Right ventricle myocardium superior (tissue), 1 donor: ENCODE data around the gene CACNB4. TPM values are rescaled to one million over a fixed set of nuclear protein-coding genes. Genes with fewer than 3 reads are reported as not detected.
"Not testable (repeated sequence)": the region's sequence is repeated elsewhere in the genome, so short reads cannot be mapped to it uniquely, and the experiment has no call there.

Experiments used
- ATAC-seq: fragments of 200-7000 bp; cut with Tn5 transposase; one replicate; pipeline ENCODE4 v1.9.1; 2020; ENCODE audit warnings: mild to moderate bottlenecking; ENCODE audit not compliant: poor library complexity
- DNase-seq: peaks from one replicate; pipeline ENCODE4 v3.0.0-alpha.2; 2020
- intact Hi-C: fragments of 100-400 bp; cut with DNase I; formaldehyde crosslinking; loops from one replicate; pipeline ENCODE4 v1.11.2; 2022
- long read RNA-seq: library from polyadenylated mRNA; unstranded; transcript quantifications from one replicate; pipeline ENCODE4 v2.0.0, GENCODE V29; 2021
- total RNA-seq: library from RNA; stranded (reverse); fragmentation: NEBNext Ultra II Directional; extraction: Animal tissue kit (Norgen Biotek cat#: 25700); gene quantifications from one replicate; pipeline ENCODE4 v1.2.1, GENCODE V29; 2021
- donor health status: DM: no; HTN: yes; CAD: no; lungs with severe emphysema.

The CACNB4 gene
- 0.46 TPM for total RNA-seq
- long read RNA-seq: 0 reads

DNA sequence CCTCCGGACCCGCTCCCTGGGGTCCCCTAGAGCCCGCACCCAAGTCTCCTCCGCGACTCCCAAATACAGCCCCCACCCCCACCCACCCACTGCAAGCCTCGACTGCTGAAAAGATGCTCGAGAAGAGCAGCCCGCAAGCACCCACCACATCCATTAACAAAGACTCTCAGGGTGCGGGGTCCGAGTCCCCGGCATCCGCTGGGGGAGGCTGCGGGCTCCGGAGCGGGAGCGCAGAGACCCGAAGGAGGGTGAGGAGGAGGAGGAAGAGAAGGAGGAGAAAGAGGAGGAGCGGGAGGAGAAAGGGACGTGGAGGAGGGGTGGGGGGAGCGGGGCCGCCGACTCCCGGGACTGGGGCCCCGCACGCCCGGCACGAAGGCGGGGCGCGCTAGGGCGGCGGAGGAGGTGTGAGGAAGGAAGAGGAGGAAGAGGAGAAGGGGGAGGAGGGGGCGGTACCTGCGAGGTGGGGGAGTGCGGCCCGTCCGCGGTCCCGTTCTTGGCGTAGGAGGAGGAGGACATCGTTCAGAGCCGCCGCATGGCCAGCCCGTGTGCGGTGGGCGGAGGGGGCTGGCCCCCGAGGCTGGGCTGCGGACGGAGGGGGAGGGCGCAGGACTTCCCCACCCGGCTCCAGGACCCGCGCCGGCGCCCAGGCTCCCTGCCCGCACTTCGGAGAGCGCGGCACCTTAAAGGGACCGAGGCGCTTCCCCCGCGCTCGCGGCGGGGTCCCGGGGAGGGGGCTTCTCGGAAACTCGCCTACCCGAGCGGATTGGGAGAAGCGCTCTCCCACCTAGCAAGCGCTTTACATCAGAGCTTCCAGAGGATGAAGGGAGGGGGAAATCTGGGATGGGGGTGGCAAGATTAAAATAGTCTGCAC is at the start of gene CACNB4:
TSS of gene CACNB4 (minus strand) at position 549 of the 871 bp plus-strand sequence.
- intact Hi-C loops: no loop called here
- DNase-seq (peak; percentile 47), ATAC-seq (peak; percentile 62)

DNA sequence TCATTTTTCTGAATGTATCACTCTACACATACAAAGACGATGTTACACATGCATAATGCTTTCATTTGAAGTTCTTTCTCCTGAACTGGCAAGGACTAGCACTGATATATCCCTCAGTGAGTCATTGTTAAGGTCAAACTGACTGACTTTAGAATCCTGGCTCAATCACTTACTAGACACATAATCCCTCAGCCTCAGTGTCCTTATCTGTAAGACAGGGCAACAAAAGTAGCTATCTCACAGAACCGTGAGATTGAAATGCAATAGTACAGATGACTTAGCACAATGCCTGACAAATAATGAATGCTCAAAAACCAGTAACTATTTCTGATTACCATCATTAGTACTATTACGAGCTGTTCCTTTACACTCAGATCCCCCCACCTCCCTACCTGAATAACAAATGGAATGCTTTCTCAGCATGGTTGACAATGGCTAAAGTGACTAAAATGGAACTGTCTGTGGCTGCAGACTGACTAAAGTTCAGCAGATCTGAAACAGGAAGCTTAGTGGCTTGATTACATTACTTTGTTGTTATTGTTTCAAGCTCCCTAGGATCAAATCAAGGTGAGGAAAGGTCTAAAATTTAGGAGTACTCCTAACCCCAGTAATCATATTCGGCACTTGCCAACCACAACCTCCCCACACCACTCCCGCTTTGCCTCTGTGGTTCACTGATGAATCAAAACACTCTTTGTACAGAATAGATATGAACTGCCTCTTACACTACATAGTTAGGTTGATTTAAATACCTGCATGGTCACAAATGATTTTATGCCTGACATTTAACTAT is 35.8 kb upstream of the CACNB4 start:
- intact Hi-C loops: no loop called here
- ATAC-seq (no peak), DNase-seq (no peak)

DNA sequence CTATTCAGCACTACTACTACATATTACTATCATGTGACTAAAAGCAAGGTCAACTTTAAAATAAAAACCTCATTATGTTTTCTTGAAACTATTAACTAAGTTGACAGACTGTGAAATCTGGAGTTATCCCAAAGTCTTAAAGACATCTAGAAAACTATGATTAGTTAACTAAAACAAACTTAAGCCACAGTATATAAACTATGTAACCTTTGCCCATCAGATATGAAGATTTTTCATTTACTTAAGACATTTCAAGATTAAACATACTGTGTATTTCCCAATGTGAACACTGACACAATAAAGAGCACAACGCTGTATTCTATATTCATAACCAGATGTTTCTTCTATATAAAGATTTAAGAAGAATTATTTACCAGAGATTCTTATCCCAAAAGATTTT is 33.5 kb upstream of the CACNB4 start:
- no peak for ATAC-seq
- no peak for DNase-seq
- intact Hi-C loops: no loop called here

DNA sequence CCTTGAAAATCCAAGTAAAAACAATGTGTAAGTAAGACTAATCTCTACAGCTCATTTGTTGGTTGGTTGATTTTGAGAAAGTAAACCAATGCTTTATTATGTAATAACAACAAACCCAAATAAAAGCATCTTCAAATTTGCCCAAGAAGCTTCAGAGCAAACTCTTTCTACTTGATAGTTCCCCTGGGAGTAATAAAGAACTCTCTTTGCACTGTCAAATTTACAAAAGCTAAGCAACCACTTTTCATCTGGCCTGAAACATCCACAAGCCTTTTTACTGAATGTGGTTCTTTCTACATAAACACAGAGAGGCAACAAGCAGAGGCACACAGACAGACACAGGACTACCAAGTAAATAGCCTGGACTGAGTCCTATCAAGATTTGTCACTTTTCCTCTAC is 28.8 kb upstream of the CACNB4 start:
- intact Hi-C loops: no loop called here
- DNase-seq (no peak), ATAC-seq (no peak)

GRCh38 chr2:152126664-152127063 is 27.8 kb upstream of the CACNB4 start:
- DNase-seq (no peak), ATAC-seq (no peak)
- intact Hi-C loops: no loop called here

DNA sequence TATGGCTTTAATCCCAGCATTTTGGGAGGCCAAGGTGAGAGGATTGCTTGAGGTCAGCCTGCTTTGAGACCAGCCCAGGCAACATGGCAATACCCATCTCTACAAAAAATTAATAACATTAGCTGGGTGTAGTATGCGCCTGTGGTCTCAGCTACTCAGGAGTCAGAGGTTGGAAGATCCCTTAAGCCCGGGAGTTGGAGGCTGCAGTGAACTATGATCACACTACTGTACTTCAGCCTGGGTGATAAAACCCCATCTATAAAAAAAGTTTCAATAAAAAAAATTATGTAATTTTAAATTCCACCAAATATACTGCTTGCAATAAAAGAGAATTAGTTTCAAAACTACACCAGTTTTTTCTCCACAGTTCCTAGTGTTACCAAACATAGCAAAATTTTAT is 23.3 kb upstream of the CACNB4 start:
- intact Hi-C loops: no loop called here
- DNase-seq: no peak
- no peak for ATAC-seq

DNA sequence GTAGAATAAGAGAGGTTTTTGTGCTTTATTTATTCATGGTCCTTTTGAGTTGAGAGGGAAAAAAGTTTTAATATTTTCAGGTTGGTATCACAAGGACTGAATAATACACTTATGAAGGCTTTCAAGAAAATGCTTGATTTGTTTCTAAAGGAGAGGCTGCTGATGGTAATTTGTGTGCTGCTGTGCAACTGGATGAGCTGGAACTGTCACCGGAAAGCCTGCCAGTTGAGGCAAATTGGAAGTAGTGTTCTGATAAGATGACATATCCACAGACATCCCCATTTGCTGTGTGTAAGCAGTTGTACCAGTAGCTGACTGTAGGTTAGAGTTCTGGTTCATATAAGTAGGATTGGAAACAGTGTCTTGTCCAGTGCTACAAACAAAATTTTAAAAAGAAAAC is 21.6 kb upstream of the CACNB4 start:
- ATAC-seq (no peak), DNase-seq (no peak)
- intact Hi-C loops: no loop called here

DNA sequence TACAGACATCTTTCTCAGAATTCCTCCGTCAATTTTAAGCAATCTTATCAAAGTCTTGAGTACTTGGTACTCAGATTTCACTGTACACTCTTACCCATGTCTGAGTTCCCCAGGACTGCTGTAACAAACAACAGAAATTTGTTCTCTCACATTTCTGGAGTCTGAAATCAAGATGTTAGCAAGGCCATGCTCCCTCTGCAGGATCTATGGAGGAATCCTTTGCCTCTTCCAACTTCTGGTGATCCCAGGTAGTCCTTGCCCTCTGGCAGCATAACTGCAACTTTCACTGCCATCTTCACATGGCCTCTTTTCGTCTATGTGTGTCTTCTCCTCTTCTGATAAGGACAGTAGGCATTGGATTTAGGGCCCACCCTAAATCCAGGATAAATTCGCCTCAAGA is 17.1 kb upstream of the CACNB4 start:
- ATAC-seq (no peak), DNase-seq (no peak)
- intact Hi-C loops: no loop called here

- ATAC-seq (no peak), DNase-seq (no peak)
- intact Hi-C loops: no loop called here
Observed at GRCh38 chr2:152114366-152114765, 15.5 kb upstream of the CACNB4 start.

- DNase-seq, intact Hi-C loops, ATAC-seq: not testable (repeated sequence)
Observed at GRCh38 chr2:152107140-152107539, 8.3 kb upstream of the CACNB4 start.

DNA sequence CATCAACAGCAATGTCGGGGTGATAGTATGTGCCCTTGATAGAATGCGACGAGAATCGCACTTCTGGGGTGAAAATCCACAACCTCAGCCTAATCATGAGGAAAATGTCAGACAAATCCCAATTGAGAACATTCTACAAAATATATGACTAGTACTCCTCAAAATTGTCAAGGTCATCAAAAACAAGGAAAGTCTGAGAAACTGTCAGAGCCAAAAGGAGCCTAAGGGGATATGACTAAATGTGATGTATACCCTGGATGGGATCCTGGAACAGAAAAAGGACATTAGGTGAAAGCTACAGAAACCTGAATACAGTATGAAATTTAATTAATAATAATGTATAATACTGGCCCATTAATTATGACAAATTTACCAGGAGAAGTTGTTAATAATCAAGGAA is 7.6 kb upstream of the CACNB4 start:
- DNase-seq: no peak
- intact Hi-C loops: no loop called here
- no peak for ATAC-seq

DNA sequence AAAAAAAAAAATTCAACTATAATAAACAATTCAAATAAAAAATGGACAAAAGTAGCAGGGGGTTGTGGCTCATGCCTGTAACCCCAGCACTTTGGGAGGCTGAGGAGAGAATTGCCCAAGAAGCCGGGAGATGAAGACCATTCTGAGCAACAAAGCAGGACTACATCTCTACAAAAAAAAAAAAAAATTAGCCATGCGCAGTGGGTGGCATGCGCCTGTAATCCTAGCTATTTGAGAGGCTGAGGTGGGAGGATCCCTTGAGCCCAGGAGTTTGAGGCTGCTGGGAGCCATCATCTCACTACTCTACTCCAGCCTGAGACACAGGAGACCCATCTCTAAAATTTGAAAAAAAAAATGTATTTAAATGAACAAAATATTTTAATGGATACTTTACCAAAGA is 4.4 kb upstream of the CACNB4 start:
- no peak for DNase-seq
- intact Hi-C loops: no loop called here
- no peak for ATAC-seq

DNA sequence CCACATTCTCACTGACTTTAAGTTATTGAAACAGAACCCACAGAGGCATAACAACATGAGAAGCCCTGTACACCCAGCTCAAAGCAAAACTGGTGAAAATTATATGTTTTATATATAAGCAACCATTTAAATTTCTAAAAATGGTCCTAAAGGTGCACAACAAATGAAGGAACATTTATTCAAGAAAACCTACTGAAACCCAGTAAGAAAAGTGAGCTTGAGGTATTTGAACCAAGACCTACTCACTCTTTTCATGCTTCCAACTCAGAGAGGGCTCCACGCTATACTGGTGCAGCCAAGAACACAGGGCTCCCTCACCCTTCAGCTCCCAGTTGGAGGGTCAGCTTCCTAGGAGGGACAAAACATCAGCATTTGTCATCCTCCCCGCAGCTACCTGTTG is 2.1 kb upstream of the CACNB4 start:
- ATAC-seq: no peak
- DNase-seq: no peak
- intact Hi-C loops: no loop called here

- intact Hi-C loops: no loop called here
- ATAC-seq: no peak
Observed at GRCh38 chr2:152099367-152100050, 665 bp upstream of the CACNB4 start.

DNA sequence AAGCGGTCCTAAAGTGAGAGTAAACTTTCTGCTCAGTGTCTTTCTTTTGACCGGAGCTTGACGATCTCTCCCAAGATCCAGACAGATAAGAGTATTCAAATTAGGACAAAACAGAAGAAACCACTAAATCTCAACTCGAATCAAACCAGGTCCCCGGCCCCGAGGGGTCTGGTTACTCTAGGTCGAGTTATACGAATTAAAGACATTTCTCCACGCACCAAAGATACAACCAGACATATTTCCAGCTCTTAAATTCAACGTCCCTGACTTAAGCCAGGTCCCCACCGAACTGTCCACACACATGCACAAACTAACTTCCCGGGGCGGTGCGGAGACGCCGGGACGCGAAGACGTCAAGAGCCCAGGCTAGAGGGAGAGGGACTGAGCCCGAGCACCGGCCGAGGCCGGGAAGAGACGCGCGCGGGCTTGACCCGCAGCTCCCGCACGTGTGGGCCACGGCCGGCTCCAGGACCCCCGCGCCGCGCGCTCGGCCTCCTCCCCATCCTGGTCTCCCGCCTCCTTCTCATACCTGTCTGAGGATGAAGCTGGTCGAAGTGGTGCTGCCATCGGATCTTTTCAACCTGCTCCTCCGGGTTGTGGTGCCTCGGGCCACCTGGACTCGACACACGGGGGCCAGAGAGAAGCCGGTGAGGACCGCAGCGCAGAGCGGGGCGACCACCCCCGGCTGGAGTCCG is 896 bp downstream of the CACNB4 start:
- intact Hi-C loops: no loop called here
- ATAC-seq (peak; percentile 85), DNase-seq (peak; percentile 61)

More at GRCh38 chr2:152099367-152100050, 665 bp upstream of the CACNB4 start:
- no peak for DNase-seq

DNA sequence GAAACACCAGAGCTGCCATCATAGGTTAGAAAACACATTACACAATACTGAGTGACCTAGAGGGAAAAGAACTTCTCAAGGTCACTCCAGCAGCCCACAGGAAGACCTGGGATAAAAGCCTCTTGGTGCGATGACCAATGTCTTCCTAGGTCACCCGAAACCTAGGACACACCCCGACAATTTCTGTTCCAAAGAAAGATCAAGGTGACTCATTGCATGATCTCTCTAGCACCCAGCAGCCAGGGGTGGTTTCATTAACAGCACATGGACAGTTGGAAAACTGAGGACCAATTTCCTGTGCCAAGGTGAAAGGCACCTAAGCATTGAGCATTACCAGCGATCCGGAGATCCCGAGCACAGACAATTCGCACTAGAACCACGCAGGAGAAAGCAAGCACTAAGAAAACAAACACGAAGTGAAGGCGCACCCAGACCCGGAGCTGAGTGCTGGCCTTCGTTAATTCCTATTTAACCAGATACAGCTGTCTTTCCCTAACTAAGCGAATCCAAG is 1.5 kb downstream of the CACNB4 start:
- intact Hi-C loops: no loop called here

GRCh38 chr2:152095146-152095545 is 3.7 kb downstream of the CACNB4 start:
- DNase-seq: no peak
- no peak for ATAC-seq
- intact Hi-C loops: no loop called here

More for the DNA sequence above, 1.5 kb downstream of the CACNB4 start:
- peak; percentile 51 for ATAC-seq
- no peak for DNase-seq

DNA sequence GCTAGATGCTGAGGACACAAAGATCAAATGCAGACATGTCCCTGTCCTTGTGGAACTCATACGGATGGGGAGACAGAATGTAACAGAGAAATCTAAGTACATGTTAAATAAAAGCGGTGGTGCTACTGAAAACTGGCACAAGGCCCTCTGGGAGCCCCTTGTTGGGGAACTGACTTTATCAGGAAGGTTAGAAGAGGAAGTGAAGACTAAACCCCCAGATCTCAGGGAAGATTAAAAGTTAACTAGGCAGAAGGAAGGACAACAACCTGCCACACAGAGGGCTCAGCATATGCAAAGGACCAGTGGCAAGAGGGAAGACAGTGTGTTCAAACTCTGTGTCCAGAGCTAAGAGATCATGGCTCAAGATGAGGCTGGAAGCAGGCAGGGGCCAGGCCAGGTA is 4.8 kb downstream of the CACNB4 start:
- no peak for DNase-seq
- ATAC-seq: no peak
- intact Hi-C loops: no loop called here

DNA sequence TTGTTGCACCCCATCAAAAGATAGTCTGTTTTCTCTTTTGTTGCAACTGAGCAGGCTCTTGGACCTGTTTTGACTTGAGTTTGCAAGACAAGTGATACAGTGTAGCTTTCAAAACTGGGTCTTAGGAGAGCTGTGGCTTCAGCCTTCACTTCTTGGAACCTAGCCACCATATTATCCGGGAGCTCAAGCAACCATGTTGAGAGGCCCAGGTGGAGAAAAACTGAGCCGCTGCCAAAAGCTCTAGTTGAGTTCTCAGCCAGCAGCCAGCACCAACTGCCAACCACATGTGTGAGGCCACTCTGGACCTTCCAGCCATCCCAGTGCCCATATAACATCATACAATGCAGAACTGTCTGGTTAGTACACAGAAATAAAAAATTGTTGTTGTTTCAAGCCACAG is 5.4 kb downstream of the CACNB4 start:
- intact Hi-C loops: no loop called here
- DNase-seq (no peak), ATAC-seq (no peak)
